GM13976 (cell line): ENCODE data around the gene IPMK.

Experiments used
- DNase-seq: peaks from one replicate; pipeline ENCODE4 v3.0.0; 2012; ENCODE audit warnings: low spot score
- in situ Hi-C: fragments of 300-500 bp; cut with MboI; formaldehyde crosslinking; loops from one replicate; pipeline ENCODE4 v1.12.0; 2022; ENCODE audit warnings: low sequenced_read_pairs, mixed read lengths, inconsistent platforms; ENCODE audit not compliant: unreplicated experiment
- TF ChIP-seq, protein P1 (sequence below): IDR thresholded peaks from 2 replicates; pipeline ENCODE4 v1.5.1; 2012; ENCODE audit warnings: borderline replicate concordance, mild to moderate bottlenecking; ENCODE audit not compliant: insufficient read depth; ENCODE audit errors: extremely low read depth, missing control alignments, control extremely low read depth

IPMK gene

DNA sequence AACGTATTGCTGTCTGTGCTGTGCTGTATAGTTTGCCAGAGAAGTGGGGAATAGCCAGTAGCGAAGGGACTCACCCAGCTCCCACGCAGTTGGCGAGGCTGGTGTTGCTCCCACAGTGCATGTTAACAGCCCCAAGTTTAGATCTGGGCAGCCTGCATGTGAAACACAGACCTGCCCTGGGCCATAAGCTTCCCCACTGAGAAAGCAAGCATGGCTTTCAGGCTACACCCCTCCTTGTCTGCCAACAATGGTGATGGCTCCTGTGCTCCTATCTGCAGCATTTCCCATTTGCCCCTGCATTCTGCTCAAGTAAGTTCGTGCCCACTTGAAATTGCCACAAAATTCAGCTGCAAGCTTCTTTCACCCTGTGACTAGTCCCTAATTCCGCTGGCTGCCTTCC is 57.5 kb downstream of the IPMK start:
- no peak for DNase-seq
- TF ChIP-seq, protein P1, sequence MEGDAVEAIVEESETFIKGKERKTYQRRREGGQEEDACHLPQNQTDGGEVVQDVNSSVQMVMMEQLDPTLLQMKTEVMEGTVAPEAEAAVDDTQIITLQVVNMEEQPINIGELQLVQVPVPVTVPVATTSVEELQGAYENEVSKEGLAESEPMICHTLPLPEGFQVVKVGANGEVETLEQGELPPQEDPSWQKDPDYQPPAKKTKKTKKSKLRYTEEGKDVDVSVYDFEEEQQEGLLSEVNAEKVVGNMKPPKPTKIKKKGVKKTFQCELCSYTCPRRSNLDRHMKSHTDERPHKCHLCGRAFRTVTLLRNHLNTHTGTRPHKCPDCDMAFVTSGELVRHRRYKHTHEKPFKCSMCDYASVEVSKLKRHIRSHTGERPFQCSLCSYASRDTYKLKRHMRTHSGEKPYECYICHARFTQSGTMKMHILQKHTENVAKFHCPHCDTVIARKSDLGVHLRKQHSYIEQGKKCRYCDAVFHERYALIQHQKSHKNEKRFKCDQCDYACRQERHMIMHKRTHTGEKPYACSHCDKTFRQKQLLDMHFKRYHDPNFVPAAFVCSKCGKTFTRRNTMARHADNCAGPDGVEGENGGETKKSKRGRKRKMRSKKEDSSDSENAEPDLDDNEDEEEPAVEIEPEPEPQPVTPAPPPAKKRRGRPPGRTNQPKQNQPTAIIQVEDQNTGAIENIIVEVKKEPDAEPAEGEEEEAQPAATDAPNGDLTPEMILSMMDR: no peak
- in situ Hi-C loops: no loop called here

DNA sequence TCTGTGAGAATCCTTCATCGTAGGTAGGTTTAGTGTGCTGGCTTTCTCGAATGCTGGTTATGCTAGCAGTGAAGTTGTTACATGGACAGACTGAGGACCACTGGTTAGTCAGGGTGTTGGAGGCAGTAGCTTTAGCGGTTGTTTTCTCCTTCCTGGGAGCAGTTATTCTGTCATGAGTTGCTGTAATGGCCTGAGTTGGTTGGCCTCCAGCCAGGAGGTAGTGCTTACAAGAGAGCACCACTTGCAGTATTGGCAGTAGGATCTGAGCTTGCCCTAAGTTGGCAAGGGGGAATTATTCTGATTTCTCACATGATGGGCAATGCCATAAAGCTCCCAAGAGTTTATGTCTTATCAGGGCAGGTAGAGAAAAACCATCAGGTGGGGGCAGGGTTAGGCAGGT is 58.0 kb downstream of the IPMK start:
- in situ Hi-C loops: no loop called here
- TF ChIP-seq, protein P1: no peak
- no peak for DNase-seq

DNA sequence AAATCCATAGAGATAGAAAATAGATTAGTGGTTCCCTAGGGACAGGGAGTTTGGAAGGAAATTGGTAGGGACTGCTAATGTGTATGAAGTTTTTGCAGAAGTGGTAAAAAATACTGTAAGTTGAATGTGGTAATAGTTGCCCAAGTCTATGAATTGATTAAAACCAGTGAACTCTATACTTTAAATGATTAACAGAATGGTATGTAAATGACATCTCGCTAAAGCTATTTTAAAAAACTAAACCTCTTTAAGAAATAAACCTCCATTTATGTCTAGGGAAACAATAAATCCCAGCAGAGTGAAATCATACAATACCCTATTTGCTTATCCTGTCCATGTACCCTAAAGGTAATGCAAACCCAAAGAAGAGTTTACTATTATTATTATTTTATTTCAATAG is 61.4 kb downstream of the IPMK start:
- TF ChIP-seq, protein P1: no peak
- in situ Hi-C loops: no loop called here
- no peak for DNase-seq

DNA sequence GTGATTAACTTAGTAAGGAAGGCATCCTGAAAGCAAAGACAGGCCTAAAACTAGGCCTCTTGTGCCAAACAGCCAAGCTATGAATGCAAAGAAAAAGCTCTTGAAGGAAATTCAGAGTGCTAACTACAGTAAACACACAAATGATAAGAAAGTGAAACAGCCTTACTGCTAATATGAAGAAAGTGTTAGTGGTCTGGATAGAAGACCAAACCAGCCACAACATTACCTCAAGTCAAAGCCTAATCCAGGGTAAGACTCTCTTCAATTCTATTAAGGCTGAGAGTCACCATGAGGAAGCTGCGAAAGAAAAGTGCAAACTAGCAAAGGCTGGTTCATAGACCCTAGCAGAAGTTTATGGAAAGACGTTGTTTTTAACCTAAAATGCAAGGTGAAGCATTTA is 66.0 kb downstream of the IPMK start:
- TF ChIP-seq, protein P1: no peak
- in situ Hi-C loops: no loop called here
- no peak for DNase-seq

DNA sequence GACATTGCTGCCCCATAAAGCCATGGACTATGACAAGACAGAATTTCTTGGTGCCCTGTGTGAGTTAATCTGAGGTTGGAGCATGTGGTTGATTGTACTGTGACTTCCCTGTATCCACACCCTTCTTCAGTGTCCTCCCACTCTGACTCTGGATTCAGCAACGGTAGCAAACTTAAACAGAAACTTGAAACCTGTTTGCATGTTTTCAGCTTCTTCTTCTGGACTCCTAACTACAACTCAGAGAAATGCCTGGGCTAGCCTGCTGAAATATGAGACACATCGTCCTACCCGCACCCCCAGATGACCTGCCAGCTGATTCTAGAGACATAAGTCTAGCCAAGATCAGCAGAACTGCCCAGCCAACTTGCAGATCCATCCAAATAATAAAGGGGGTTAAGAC is 78.4 kb downstream of the IPMK start:
- TF ChIP-seq, protein P1: no peak
- in situ Hi-C loops: loop anchor here (5.0 to 25.0 kb wide), 2 partner anchors 103 to 198 kb away; partner anchors contain the start of gene TFAM
- no peak for DNase-seq

DNA sequence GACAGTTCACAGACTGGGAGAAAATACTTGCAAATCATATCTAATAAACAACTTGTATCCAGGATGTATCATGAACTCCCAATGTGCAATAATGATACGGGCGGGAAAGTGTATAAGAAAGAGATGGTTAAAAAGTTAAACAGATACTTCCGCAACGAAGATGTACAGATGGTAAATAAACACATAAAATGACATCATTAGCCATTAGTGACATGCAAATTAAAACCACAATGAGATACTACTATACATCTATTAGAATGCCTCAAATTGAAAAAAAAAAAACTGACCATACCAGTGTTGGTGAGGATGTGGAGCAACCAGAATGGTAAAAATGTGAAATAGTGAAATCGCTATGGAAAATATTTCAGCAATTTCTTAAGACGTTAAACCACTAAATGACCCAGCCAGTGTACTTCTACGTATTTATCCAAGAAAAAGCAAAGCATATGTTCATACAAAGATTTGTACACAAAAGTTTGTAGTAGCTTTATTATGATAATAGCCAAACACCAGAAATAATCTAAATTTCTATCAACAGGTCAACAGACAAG is 83.5 kb downstream of the IPMK start:
- in situ Hi-C loops: loop anchor here (25.0 kb wide), 1 partner anchor 203 kb away; the partner anchor contains the start of gene TFAM
- no peak for DNase-seq

DNA sequence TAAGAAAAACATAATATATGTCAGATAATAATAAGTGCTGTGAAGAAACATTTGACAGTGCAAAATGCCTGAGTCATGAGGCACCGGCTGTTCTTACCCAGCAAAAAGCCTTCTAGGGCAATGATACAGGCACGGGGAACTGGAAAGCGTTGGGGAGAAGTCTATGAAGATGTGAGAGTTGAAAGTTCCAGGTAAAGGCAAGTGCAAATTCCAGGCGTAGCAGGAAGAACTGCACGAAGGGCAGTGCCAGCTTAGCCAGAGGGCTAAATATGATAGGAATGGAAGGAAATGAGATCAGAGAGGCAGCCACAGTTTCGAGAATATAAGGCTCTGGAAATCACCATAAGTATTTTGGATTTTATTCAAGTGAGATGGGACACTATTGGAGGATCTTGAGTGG is 87.0 kb downstream of the IPMK start:
- in situ Hi-C loops: loop anchor here (25.0 kb wide), 1 partner anchor 207 kb away; the partner anchor contains the start of gene TFAM
- TF ChIP-seq, protein P1: no peak
- no peak for DNase-seq

More for the DNA sequence above, 83.5 kb downstream of the IPMK start:
- TF ChIP-seq, protein P1: no peak
